Activated CD4-positive, alpha-beta T cell treated with anti-CD3 and anti-CD28 coated beads, Interleukin-2, amount 10 ng/mL, durations not matched to agents 24 days and 14 days (primary cell): ENCODE measurements around the gene FOXRED2. TPM values are rescaled to one million over a fixed set of nuclear protein-coding genes. Genes with fewer than 3 reads are reported as not detected.
A peak's percentile ranks its signal among the peaks of the same experiment; 100 is the strongest.
"Not testable (repeated sequence)": the region's sequence is repeated elsewhere in the genome, so short reads cannot be mapped to it uniquely, and the experiment has no call there.

Source experiments
- DNase-seq: peaks from one replicate; pipeline ENCODE4 v3.0.0; 2022
- H3K27ac Mint-ChIP-seq: one replicate; pipeline ENCODE4 v1.8.0; 2022; ENCODE audit warnings: mild to moderate bottlenecking, mixed read lengths
- H3K27me3 Mint-ChIP-seq: one replicate; pipeline ENCODE4 v1.8.0; 2022; ENCODE audit warnings: mixed read lengths
- H3K36me3 Mint-ChIP-seq: one replicate; pipeline ENCODE4 v1.8.0; 2022; ENCODE audit warnings: low read depth, mild to moderate bottlenecking, mixed read lengths
- H3K4me1 Mint-ChIP-seq: one replicate; pipeline ENCODE4 v1.8.0; 2021; ENCODE audit warnings: mixed read lengths
- H3K4me3 Mint-ChIP-seq: one replicate; pipeline ENCODE4 v1.8.0; 2022; ENCODE audit warnings: mild to moderate bottlenecking, moderate library complexity, mixed read lengths
- H3K9me3 Mint-ChIP-seq: one replicate; pipeline ENCODE4 v1.8.0; 2021; ENCODE audit warnings: mixed read lengths
- intact Hi-C: fragments of 100-400 bp; cut with micrococcal nuclease; formaldehyde crosslinking; loops from one replicate; pipeline ENCODE4 v1.15.1; 2023
- total RNA-seq: library from RNA; stranded (reverse); gene quantifications from 2 replicates; pipeline ENCODE4 v1.2.3, GENCODE V29; 2022

The FOXRED2 gene
- total RNA-seq, 1 donor from 2014 or later, result 26.3 TPM

DNA sequence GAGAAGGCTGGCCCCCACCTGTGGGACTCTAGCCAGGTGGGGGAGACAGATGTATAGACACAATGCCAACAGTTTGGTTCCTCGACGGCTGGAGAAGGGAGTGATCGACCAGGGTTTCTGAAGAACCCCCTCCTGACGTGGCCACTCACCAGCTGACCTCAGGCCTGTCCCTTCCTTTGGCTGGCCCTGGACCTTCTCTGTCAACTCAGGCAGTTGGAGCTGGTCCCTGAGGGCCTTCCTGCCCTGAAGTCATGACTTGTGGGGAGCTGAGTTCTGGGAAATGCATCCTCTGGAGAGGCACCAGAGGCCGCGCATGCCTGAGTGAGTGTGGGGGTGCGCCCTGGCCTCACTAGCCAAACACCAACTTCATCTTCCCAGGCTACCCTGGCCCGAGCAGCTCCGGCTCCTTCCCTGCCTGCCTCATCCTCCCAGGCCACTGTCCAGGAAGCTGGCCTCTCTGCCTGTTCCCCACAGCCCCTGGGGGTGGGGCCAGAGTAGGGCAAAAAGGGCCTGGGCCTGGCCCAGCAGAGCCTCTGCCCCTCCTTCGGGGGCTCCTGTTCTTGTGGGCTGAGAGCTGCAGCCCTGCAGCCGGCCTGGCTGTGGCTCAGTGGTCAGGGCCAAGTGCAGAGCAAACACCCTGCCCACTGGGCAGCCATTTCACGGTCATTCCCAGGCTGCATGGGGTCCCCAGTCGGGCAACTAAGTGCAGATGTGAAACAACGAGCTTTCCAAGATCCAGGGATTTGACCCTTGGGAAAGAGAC, 49.0 kb downstream of the FOXRED2 start:
- Mint-ChIP-seq H3K4me1 (peaks cover 30% of the 10 kb centered on the region), H3K27ac (no peak overlapping the region), H3K9me3 (no peaks in the 10 kb centered on the region), H3K27me3 (no peaks in the 10 kb centered on the region), H3K36me3 (no peaks in the 10 kb centered on the region), H3K4me3 (no peak overlapping the region)
- no peak for DNase-seq
- intact Hi-C loops, result loop anchor here (10.0 kb wide), 1 partner anchor 67 kb away; the partner anchor contains the start of gene EIF3D

DNA sequence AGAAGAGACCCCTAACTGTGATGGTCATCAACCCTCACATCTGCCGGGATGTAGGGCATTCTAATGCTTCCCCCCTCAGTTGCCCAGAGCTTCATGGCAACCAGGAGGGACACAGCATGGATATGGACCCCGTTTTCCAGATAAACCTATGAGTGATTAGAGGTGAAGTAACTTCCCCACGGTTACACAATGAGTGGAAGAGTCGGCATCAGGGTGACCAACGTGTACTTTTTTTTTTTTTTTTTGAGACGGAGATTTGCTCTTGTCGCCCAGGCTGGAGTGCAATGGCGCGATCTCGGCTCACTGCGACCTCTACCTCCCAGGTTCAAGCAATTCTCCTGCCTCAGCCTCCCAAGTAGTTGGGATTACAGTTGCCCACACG, 50.4 kb downstream of the FOXRED2 start:
- Mint-ChIP-seq H3K27ac (no peak overlapping the region), H3K4me1 (peaks cover 41% of the 10 kb centered on the region), H3K4me3 (peak overlapping the region; percentile 71), H3K36me3 (no peaks in the 10 kb centered on the region), H3K27me3 (no peaks in the 10 kb centered on the region), H3K9me3 (no peaks in the 10 kb centered on the region)
- intact Hi-C loops, result loop anchor here (10.0 kb wide), 1 partner anchor 68 kb away; the partner anchor contains the start of gene EIF3D
- no peak for DNase-seq

DNA sequence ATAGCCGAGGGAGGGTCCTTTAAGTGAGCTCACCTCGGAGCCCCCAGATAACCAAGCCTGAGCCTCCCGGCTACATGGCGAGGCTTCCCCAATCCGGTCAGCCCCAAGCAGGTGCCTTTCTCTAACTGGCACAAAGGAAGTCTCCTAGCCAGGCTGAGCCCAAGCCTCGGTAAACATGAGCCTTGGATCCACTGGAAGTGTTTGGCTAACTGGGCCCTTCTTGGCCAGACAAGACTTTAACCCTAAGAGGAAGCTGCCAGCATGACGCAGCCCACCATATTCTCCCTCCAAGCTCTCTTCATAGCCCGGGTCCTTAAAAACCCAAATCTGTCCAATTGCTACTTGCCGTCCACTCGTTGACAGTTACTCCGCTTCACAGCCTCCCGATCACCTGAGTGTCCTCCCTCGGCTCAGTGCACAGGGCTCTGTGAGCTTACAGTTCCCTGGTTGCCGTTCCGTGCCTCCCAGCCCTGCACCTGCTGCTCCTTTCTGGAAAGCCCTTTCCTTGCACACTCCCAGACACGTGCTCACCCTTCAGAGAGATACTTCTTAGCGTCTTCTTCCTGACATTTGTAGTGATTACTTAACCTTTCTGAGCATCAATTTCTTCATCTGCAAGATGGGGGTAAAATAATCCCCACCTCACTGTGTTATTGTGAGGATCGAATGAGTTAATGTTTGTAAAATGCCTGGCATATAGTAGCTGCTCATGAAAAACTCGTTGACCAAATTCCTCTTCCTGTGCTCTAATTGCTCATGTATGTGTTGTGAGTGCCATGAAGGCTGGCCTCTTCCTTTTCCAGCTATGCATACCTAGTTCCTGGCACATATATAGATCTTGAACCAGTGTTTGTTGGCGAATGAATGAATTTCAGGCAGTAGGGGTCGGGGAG, 51.0 kb downstream of the FOXRED2 start:
- Mint-ChIP-seq H3K4me1 (peaks cover 41% of the 10 kb centered on the region), H3K9me3 (no peaks in the 10 kb centered on the region), H3K27ac (peak overlapping the region; percentile 77), H3K4me3 (peak overlapping the region; percentile 71), H3K27me3 (no peaks in the 10 kb centered on the region), H3K36me3 (no peaks in the 10 kb centered on the region)
- intact Hi-C loops, result loop anchor here (2.0 to 10.0 kb wide), 3 partner anchors 25 to 123 kb away; partner anchors contain the start of genes EIF3D and TXN2
- no peak for DNase-seq

DNA sequence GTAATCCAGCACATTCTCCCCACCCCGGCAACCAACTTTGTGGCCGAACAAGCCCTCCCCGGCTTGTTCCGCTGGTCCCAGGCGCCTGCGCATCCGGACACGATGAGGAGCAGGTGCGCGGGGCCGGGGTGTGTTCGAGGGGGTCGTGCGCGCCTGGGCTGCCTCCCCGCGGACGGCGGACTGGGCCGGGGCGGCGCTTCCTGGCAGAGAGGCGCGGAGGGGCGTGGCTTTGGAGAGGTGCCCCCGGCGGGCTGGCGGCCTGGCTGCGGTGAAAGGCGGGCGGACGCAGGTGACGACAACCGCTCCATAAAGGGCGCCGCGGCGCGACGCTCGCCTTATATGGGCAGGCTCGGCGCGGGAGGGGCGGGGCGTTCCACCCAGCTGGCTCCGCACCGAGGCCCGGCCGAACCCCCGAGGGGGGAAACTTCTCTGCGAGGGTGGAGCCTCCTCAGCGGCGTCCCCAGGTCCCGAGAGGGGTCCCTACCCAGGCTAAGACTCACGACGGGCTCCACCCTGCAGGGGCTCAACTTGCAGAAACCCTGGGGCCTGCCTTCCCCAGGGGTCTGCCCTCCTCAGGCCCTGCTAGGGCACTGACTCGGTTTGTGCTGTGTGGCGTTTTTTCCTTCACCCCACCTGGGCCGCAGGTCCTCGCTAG, 51.8 kb downstream of the FOXRED2 start:
- H3K4me1 Mint-ChIP-seq, result peaks cover 41% of the 10 kb centered on the region
- peak; percentile 98 for DNase-seq
- intact Hi-C loops, result loop anchor here (2.0 to 10.0 kb wide), 3 partner anchors 26 to 122 kb away; partner anchors contain the start of genes EIF3D and TXN2
- peak overlapping the region; percentile 71 for H3K4me3 Mint-ChIP-seq
- H3K27me3 Mint-ChIP-seq, result no peaks in the 10 kb centered on the region
- H3K9me3 Mint-ChIP-seq, result no peaks in the 10 kb centered on the region
- no peaks in the 10 kb centered on the region for H3K36me3 Mint-ChIP-seq
- peak overlapping the region; percentile 77 for H3K27ac Mint-ChIP-seq

DNA sequence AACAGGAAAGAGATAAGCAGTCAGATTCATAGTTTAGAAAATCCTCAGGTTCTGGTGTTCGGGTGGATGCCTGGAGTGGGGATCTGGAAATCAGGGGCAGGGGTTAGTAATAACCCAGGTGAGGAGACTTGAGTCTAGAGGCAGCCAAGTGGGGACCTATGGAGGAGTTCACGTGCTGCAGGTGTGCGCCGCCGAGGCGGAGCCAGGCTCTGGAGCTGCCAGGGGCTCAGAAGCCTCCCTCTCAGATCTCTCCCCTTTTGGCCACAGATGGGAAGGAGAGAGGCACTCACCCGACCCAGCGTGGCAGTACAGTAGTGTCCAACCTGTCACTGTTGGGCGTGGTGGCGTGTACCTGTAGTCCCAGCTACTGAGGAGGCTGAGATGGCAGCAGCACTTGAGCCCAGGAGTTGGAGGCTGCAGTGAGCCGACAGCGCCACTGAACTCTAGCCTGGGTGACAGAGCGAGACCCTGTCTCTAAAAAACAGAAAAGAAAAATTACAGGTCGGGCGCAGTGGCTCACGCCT, 52.9 kb downstream of the FOXRED2 start:
- H3K9me3 Mint-ChIP-seq, result no peaks in the 10 kb centered on the region
- H3K4me1 Mint-ChIP-seq, result peaks cover 41% of the 10 kb centered on the region
- no peaks in the 10 kb centered on the region for H3K36me3 Mint-ChIP-seq
- peak; percentile 65 for DNase-seq
- H3K27me3 Mint-ChIP-seq, result no peaks in the 10 kb centered on the region
- peak overlapping the region; percentile 69 for H3K4me3 Mint-ChIP-seq
- H3K27ac Mint-ChIP-seq, result peak overlapping the region; percentile 82
- intact Hi-C loops, result loop anchor here (2.0 to 10.0 kb wide), 3 partner anchors 27 to 121 kb away; partner anchors contain the start of genes EIF3D and TXN2

DNA sequence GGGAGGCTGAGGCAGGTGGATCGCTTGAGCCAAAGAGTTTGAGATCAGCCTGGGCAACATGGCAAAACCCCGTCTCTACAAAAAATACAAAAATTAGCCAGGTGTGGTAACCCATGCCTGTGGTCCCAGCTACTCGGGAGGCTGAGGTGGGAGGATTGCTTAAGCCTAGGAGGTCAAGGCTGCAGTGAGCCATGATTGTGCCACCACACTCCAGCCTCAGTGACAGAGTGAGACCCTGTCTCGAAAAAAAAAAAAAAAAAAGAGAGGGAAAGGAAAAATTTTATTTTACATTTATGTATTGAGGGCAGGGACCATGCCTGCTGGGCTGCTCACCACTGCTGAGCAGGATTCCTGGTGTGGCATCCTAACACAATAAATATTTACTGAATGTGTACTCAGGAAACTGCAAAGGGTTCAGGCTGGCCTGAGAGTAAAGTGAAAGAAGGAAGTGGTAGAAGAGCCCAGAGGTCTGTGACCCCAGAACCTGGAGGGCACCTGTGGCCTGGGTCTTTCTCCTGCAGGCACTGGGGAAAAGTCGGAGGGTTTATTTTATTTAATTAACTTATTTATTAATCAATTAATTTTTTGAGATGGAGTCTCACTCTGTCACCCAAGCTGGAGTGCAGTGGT, 53.7 kb downstream of the FOXRED2 start:
- intact Hi-C loops, result loop anchor here (10.0 kb wide), 1 partner anchor 72 kb away; the partner anchor contains the start of gene EIF3D
- not testable (repeated sequence) for H3K9me3 Mint-ChIP-seq, H3K27me3 Mint-ChIP-seq

DNA sequence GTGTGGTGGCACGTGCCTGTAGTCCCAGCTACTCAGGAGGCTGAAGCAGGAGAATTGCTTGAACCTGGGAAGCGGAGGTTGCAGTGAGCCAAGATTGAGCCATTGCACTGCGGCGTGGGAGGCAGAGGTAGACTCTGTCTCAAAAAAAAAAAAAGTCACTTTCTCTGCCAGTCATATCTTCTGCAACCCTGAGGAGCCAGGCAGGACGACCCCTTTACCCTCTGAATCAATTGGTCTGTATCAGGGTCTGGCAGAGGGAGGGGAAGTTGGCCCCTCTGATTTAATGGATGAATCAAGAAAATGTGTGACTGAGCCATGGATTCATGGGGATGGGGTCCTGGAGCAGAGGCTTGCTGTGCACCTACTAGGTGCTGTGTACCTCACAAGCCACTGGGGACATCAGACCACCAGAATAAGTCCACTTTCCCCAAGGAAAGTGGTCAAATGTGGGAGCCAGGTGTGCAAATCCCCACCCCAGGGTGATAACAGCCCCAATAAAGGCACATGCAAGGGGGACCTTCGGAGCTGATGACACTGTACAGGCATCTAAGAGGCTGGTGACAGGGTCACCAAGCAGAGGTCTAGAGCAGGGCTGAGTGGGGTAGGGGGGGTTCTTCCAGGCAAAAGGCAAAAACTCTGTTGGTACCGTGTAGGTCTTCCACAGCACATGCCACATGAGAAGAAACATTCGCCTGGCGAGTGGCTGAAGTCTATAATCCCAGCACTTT, 54.4 kb downstream of the FOXRED2 start:
- H3K4me1 Mint-ChIP-seq, result peaks cover 43% of the 10 kb centered on the region
- peak overlapping the region; percentile 92 for H3K27ac Mint-ChIP-seq
- no peaks in the 10 kb centered on the region for H3K27me3 Mint-ChIP-seq
- DNase-seq, result peak; percentile 69
- H3K9me3 Mint-ChIP-seq, result no peaks in the 10 kb centered on the region
- intact Hi-C loops, result loop anchor here (10.0 kb wide), 1 partner anchor 72 kb away; the partner anchor contains the start of gene EIF3D
- peak overlapping the region; percentile 71 for H3K4me3 Mint-ChIP-seq
- no peaks in the 10 kb centered on the region for H3K36me3 Mint-ChIP-seq

More for the DNA sequence above, 53.7 kb downstream of the FOXRED2 start:
- H3K4me3 Mint-ChIP-seq, result peak overlapping the region; percentile 72
- peaks cover 42% of the 10 kb centered on the region for H3K4me1 Mint-ChIP-seq
- H3K36me3 Mint-ChIP-seq, result not testable (repeated sequence)
- peak; percentile 65 for DNase-seq
- peak overlapping the region; percentile 92 for H3K27ac Mint-ChIP-seq

DNA sequence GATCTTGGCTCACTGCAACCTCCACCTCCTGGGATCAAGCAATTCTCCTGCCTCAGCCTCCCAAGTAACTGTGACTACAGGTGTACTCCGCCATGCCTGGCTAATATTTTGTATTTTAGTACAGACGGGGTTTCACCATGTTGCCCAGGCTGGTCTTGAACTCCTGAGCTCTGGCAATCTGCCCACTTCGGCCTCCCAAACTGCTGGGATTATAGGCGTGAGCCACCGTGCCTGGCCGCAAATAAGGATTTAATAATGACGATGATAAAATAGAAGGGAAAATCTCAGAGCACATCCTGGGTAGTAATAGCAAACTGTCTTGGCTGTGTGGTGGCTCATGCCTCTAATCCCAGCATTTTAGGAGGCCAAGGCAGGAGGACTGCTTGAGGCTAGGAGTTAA, 55.9 kb downstream of the FOXRED2 start:
- intact Hi-C loops, result loop anchor here (1.0 to 10.0 kb wide), 3 partner anchors 16 to 74 kb away; partner anchors contain the start of gene EIF3D
- not testable (repeated sequence) for H3K4me3 Mint-ChIP-seq, H3K36me3 Mint-ChIP-seq

DNA sequence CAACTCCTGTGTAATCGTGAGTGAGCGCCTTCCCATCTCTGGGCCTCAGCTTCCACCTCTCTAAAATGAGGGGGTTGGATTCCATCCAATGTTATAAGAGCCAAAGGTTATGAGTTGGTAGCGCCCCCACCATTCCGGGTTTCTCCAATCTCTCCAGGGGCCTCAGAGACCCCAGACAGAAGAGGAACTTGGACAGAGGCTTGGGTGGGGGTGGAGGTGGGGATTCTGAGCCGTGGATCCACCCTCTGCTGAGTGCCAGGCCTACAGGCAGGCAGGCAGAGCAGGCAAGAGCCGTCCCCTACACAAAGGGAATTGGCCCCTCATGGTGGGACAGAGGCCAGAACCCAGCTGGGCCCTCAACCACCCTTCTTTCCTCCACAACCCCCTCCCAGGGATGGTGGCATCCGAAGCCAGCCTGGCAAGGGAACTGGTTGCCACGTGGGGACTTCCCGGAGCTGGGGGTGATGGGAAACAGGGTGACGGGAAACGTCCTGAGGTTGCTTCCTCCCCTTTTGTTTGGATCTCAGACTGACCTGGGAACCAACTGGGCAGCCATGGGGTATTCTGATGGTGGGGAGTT, 57.2 kb downstream of the FOXRED2 start:
- Mint-ChIP-seq H3K36me3 (no peaks in the 10 kb centered on the region), H3K9me3 (no peaks in the 10 kb centered on the region), H3K27ac (peak overlapping the region; percentile 45), H3K27me3 (no peaks in the 10 kb centered on the region), H3K4me3 (no peak overlapping the region), H3K4me1 (peaks cover 39% of the 10 kb centered on the region)
- intact Hi-C loops, result loop anchor here (2.0 to 10.0 kb wide), 2 partner anchors 15 to 75 kb away; partner anchors contain the start of gene EIF3D
- no peak for DNase-seq

More for the DNA sequence above, 55.9 kb downstream of the FOXRED2 start:
- H3K27ac Mint-ChIP-seq, result peak overlapping the region; percentile 92
- not testable (repeated sequence) for H3K9me3 Mint-ChIP-seq, DNase-seq, H3K27me3 Mint-ChIP-seq
- peaks cover 41% of the 10 kb centered on the region for H3K4me1 Mint-ChIP-seq

DNA sequence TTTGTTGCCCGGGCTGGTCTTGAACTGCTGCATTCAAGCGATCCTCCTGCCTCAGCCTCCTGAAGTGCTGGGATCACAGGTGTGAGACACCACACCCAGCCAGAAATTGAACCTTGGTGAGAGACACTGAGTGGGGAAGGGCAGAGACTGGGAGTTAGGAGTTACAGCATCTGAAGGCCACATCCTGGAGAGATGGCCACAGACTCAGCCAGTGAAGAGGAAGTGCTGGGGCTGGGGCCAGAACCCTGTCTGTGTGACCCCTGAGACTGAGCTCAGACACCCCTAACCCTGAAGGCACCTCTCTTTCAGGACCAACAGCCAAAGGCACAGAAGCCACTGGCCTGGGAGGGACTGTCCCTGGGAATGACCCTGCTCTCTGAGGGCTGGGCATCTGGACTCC, 59.2 kb downstream of the FOXRED2 start:
- no peak overlapping the region for H3K27ac Mint-ChIP-seq
- H3K36me3 Mint-ChIP-seq, result no peaks in the 10 kb centered on the region
- no peaks in the 10 kb centered on the region for H3K27me3 Mint-ChIP-seq
- peaks cover 30% of the 10 kb centered on the region for H3K4me1 Mint-ChIP-seq
- H3K4me3 Mint-ChIP-seq, result no peak overlapping the region
- intact Hi-C loops, result no loop called here
- H3K9me3 Mint-ChIP-seq, result no peaks in the 10 kb centered on the region
- DNase-seq, result no peak

DNA sequence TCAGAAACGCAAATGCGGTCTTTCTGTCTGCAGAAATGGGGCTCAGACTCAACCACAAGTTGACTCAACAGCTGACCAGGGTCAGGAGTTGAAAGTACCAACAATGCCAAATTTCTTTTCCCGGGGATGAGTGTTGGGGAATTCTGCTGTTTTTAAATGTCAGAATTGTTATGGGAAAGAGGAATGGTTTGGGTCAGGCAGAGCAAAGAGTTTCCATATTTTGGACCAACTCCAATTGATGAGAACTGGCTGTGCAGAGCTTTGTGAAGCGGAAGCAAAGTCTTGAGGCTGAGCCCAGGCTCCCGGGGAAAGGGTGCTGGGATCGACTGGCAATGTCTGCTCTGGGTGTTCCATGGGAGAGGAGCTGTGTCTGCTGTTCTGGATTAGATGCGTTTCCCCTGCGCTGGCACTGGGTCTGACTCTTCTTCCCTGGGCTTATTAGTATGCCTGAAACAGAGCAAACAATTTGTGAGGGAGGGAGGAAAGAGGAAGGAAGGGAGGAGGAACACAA, 61.6 kb downstream of the FOXRED2 start:
- intact Hi-C loops, result no loop called here
- Mint-ChIP-seq H3K27me3 (no peaks in the 10 kb centered on the region), H3K4me1 (peaks cover 23% of the 10 kb centered on the region), H3K4me3 (no peak overlapping the region), H3K9me3 (no peaks in the 10 kb centered on the region), H3K36me3 (no peaks in the 10 kb centered on the region), H3K27ac (no peak overlapping the region)
- no peak for DNase-seq
